AG04449 (cell line): ENCODE results near the gene HIPK2.

Experiments used
- CTCF ChIA-PET: fragments of 350-600 bp; formaldehyde crosslinking; extraction: SDS; loops from one replicate; lab custom pipeline; 2021; ENCODE audit warnings: antibody characterized with exemption; lab: Yijun Ruan, JAX
- POLR2A ChIA-PET: fragments of 400-600, 350-600 bp; formaldehyde crosslinking; extraction: SDS; loops from one replicate; lab custom pipeline; 2020; ENCODE audit warnings: antibody characterized with exemption, inconsistent platforms; lab: Yijun Ruan, JAX
- DNase-seq: peaks from one replicate; pipeline ENCODE4 v3.0.0-alpha.2; 2010; ENCODE audit warnings: low read depth, low spot score
- H3K4me3 ChIP-seq: 2 replicates; pipeline ENCODE4 v1.5.1; 2011; ENCODE audit warnings: low read depth, mild to moderate bottlenecking, control low read depth, low read length
- TF ChIP-seq, protein P1 (sequence below): IDR thresholded peaks from one replicate; pipeline ENCODE4 v1.5.1; 2011; ENCODE audit warnings: mild to moderate bottlenecking, moderate library complexity, low read length, control low read depth, inconsistent platforms; ENCODE audit not compliant: insufficient read depth; ENCODE audit errors: missing control alignments

HIPK2 gene

DNA sequence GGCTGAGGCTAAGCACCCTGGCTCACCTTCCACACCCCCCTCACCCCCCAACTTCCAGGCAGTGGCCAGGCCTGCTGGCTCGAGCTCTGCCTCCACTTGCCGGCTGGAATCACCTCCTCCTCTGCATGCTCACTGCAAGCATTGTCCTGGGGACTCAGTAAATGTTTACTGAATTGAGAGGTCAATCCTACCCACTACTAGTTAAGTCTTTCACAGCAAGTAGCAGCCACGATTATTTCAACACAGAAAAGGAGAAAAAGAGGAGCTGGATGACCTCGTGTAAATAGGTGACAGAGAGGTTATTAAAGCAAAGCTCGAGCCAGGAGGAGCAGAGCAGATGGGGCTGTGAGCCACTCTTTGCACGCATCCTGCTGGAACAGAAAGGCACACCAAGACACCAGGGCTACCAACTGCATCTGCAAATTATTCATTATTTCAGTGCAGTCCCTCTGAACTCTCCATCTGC is 32.1 kb downstream of the HIPK2 start:
- DNase-seq: no peak
- POLR2A ChIA-PET: no interaction called here
- no peak overlapping the region for H3K4me3 ChIP-seq
- CTCF ChIA-PET: interaction anchor here (1.0 to 2.6 kb wide), 7 partner anchors 9 to 127 kb away, joined by 3 to 10 read pairs (median 5); no protein-coding TSS in a partner anchor
- TF ChIP-seq, protein P1, sequence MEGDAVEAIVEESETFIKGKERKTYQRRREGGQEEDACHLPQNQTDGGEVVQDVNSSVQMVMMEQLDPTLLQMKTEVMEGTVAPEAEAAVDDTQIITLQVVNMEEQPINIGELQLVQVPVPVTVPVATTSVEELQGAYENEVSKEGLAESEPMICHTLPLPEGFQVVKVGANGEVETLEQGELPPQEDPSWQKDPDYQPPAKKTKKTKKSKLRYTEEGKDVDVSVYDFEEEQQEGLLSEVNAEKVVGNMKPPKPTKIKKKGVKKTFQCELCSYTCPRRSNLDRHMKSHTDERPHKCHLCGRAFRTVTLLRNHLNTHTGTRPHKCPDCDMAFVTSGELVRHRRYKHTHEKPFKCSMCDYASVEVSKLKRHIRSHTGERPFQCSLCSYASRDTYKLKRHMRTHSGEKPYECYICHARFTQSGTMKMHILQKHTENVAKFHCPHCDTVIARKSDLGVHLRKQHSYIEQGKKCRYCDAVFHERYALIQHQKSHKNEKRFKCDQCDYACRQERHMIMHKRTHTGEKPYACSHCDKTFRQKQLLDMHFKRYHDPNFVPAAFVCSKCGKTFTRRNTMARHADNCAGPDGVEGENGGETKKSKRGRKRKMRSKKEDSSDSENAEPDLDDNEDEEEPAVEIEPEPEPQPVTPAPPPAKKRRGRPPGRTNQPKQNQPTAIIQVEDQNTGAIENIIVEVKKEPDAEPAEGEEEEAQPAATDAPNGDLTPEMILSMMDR: no peak

DNA sequence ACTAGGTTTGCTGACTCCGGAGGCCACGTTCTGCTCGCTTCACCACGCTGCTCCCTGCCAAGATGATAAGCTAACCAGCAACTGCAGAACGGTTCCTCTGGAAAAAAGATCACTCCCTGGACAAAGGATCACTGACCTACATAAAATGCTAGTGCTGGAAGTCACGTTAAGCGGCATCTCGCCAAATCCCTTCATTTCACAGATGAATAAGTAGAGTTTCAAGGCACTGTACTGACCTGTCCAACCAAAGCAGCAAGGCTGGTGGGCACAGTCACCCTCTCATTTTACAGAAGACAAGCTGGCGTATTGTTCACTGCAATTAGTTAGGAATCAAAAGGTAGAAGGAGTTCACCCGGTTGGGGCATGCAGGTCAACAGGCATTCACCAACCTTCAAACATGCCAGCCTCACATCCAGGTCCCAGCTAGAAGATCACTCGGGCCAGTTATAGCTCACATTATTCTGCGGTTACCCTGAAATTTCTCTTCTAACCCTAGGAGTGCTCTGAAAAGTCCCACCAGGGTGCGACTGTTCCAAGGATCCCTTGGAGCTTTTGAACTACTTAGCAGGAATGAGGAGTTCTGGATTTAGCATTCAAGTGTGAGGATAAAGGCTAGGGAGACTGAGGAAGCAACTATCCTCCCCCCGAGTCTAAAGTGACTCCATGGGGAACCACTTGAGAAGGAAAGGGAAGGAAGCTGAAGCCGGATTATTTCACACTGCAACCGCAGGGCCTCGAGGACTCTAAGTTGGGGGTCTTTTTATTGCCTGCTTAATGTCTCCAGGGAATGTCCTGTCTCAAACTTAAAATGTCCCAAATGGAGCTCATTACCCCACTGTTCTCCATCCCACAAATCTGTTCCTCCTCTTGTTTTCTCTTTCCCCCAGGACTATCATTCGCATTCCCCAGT is 32.8 kb downstream of the HIPK2 start:
- DNase-seq: no peak
- TF ChIP-seq, protein P1: no peak
- CTCF ChIA-PET: interaction anchor here (1.0 to 2.6 kb wide), 8 partner anchors 8 to 126 kb away, joined by 3 to 10 read pairs (median 4); no protein-coding TSS in a partner anchor
- POLR2A ChIA-PET: interaction anchor here (0.6 kb wide), 1 partner anchor 156 kb away, joined by 3 read pairs; no protein-coding TSS in a partner anchor
- no peak overlapping the region for H3K4me3 ChIP-seq

DNA sequence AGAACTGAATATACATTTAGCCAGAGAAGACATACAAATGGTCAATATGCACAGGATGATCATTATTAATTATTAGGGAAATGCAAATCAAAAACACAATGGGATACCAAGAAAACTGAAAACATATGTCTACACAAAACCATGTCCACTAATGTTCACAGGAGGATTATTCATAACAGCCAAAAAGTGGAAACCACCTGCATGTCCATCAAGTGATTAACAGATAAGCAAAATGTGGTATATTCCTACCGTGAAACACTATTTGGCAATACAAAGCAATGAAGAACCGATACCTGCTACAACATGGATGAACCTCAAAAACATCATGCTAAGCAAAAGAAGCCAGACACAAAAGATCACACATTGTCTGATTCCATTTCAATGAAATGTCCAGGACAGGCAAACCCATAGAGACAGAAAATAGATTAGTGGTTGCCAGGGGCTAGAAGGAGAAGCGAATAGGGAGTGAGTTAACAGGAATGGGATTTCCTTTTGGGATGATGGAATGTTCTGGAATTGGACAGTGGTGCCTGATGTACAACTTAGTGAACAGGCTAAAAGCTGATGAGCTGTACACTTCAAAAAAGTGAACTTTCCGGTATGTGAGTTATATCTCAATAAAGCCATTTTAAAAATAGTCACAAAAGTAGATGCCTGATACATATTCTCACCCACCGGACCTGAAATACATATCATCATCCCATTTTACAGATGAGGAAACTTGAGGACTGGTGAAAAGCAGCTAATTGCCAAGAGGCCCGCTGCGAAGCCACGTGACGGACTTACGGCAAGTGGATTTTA is 33.6 kb downstream of the HIPK2 start:
- no peak overlapping the region for H3K4me3 ChIP-seq
- DNase-seq: no peak
- CTCF ChIA-PET: interaction anchor here (1.1 to 1.9 kb wide), 4 partner anchors 8 to 125 kb away, joined by 3 to 10 read pairs (median 4); no protein-coding TSS in a partner anchor
- POLR2A ChIA-PET: interaction anchor here (0.6 kb wide), 1 partner anchor 156 kb away, joined by 3 read pairs; no protein-coding TSS in a partner anchor
- TF ChIP-seq, protein P1: no peak

GRCh38 chr7:139743267-139743966 is 34.4 kb downstream of the HIPK2 start:
- no peak overlapping the region for H3K4me3 ChIP-seq
- ChIA-PET CTCF (no interaction called here), POLR2A (no interaction called here)
- TF ChIP-seq, protein P1: no peak
- DNase-seq: no peak

DNA sequence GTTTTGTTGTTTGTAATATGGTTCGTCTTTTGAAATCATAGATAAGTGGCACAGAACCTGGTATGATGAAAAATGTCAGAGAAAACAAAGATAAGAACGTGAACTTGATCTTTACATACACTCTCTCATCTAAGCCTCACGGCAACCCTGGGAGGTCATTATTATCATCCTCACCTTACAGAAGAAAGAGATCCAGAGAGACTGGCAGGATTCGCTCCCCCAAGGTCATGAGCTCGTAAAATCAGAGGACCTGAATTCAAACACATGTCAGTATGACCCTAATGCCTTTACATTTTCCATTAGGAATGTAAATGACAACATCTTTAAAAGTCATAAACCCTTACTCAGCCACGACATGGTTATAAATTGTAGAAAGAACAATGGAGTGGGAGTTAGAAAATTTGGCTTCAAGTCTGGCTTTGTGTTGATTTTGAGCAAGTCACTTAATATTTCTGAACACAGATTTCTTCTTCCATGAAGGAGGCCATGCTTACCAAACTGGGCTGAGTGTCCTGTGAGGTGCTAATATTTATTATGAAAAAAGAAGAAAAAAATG is 35.9 kb downstream of the HIPK2 start:
- H3K4me3 ChIP-seq: no peak overlapping the region
- ChIA-PET CTCF (interaction anchor here (1.1 to 3.0 kb wide), 4 partner anchors 8 to 97 kb away, joined by 3 to 15 read pairs (median 6); no protein-coding TSS in a partner anchor), POLR2A (no interaction called here)
- TF ChIP-seq, protein P1: no peak
- DNase-seq: no peak
